Measurements from ENCODE around the gene VWA3B. TPM values are rescaled to one million over a fixed set of nuclear protein-coding genes. Genes with fewer than 3 reads are reported as not detected.

VWA3B gene
- total RNA-seq, 2 experiments from 2014 or later: not detected

DNA sequence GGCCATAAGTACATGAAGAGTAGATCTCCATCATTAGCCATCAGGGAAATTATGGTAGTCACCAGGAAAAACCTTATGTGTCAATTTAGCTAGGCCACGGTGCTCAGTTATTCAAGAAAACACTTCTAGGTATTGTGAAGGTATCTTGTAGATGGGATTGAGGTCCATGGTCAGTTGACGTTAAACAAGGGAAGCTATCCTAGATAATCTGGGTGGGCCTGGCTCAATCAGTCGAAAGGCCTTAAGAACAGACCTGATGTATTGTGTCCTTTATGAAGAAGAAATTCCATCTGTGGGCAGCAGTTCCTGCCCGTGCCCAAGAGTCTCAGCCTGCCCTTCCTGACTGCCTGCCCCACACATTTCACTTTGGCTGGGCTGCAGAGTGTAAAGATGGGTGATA is 242.6 kb downstream of the VWA3B start:
- no peaks in the 10 kb centered on the region for H4K20me1 ChIP-seq (ENCODE audit: insufficient read depth, low read length)
- DNase-seq (ENCODE audit: low spot score): no peak
- ChIA-PET POLR2A (interaction anchor here (0.6 to 1.1 kb wide), 2 partner anchors 44 to 162 kb away, joined by 3 read pairs; no protein-coding TSS in a partner anchor), CTCF (ENCODE audit: unreplicated experiment) (no interaction called here)
- no TSS peak for BruUV-seq (replicated peaks)
- intact Hi-C loops (cut with micrococcal nuclease; ENCODE audit: unreplicated experiment): no loop called here
- no peaks in the 10 kb centered on the region for H3K4me1 ChIP-seq (ENCODE audit: insufficient read depth, low read length, poor library complexity, severe bottlenecking)
- no peaks in the 10 kb centered on the region for H3K36me3 ChIP-seq (ENCODE audit: insufficient read depth, low read length)
- H3K9me3 ChIP-seq (ENCODE audit: low read length): no peaks in the 10 kb centered on the region
- H3K4me3 ChIP-seq (ENCODE audit: low read depth, low read length, poor library complexity, severe bottlenecking): no peak overlapping the region
- no peak for TF ChIP-seq EZH2phosphoT487 (IDR thresholded peaks at IDR 0.05; ENCODE audit: borderline replicate concordance, low read depth, low read length)
- TF ChIP-seq, protein P1, sequence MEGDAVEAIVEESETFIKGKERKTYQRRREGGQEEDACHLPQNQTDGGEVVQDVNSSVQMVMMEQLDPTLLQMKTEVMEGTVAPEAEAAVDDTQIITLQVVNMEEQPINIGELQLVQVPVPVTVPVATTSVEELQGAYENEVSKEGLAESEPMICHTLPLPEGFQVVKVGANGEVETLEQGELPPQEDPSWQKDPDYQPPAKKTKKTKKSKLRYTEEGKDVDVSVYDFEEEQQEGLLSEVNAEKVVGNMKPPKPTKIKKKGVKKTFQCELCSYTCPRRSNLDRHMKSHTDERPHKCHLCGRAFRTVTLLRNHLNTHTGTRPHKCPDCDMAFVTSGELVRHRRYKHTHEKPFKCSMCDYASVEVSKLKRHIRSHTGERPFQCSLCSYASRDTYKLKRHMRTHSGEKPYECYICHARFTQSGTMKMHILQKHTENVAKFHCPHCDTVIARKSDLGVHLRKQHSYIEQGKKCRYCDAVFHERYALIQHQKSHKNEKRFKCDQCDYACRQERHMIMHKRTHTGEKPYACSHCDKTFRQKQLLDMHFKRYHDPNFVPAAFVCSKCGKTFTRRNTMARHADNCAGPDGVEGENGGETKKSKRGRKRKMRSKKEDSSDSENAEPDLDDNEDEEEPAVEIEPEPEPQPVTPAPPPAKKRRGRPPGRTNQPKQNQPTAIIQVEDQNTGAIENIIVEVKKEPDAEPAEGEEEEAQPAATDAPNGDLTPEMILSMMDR (conservative IDR thresholded peaks at IDR 0.05; ENCODE audit: low read length): no peak
- no peaks in the 10 kb centered on the region for H3K79me2 ChIP-seq (ENCODE audit: insufficient read depth, low read depth, low read length)
- H2AFZ ChIP-seq (ENCODE audit: low read length): no peak overlapping the region
- H3K9me2 ChIP-seq (ENCODE audit: insufficient read depth, low read length): no peaks in the 10 kb centered on the region
- no peak overlapping the region for H3K4me2 ChIP-seq (ENCODE audit: low read length)
- H3K27ac ChIP-seq (ENCODE audit: low read depth, low read length, poor library complexity, severe bottlenecking): no peak overlapping the region

DNA sequence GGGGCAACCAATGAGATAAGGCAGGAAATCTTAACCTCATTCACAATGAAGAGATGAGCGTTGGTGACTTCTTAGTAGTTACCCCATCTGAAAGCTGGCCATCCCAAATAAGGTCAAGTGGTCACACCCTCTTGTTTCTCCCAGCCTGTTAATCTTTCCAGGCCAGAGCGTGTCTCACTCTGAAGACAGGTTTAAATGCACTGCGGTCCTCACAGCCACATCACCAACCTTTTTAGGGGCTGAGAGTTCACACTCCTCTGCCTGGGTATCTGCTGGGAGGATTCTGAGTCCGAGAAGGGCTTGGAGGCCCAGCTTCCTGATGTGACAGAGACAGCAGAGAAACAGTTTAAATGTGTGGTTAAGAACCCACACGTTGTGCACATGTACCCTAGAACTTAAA is 246.0 kb downstream of the VWA3B start:
- ChIA-PET POLR2A (no interaction called here), CTCF (ENCODE audit: unreplicated experiment) (no interaction called here)
- Histone ChIP-seq H3K36me3 (ENCODE audit: insufficient read depth, low read length) (no peaks in the 10 kb centered on the region), H3K4me2 (ENCODE audit: low read length) (no peak overlapping the region), H4K20me1 (ENCODE audit: insufficient read depth, low read length) (no peaks in the 10 kb centered on the region), H3K27ac (ENCODE audit: low read depth, low read length, poor library complexity, severe bottlenecking) (no peak overlapping the region), H3K4me1 (ENCODE audit: insufficient read depth, low read length, poor library complexity, severe bottlenecking) (no peaks in the 10 kb centered on the region), H3K9me2 (ENCODE audit: insufficient read depth, low read length) (no peaks in the 10 kb centered on the region), H2AFZ (ENCODE audit: low read length) (no peak overlapping the region), H3K79me2 (ENCODE audit: insufficient read depth, low read depth, low read length) (no peaks in the 10 kb centered on the region), H3K9me3 (ENCODE audit: low read length) (peaks cover 1% of the 10 kb centered on the region; the same call in 1 of the 2 replicates), H3K4me3 (ENCODE audit: low read depth, low read length, poor library complexity, severe bottlenecking) (no peak overlapping the region)
- no peak for TF ChIP-seq EZH2phosphoT487 (IDR thresholded peaks at IDR 0.05; ENCODE audit: borderline replicate concordance, low read depth, low read length)
- TF ChIP-seq, protein P1 (conservative IDR thresholded peaks at IDR 0.05; ENCODE audit: low read length): no peak
- no peak for DNase-seq (ENCODE audit: low spot score)
- no TSS peak for BruUV-seq (replicated peaks)
- intact Hi-C loops (cut with micrococcal nuclease; ENCODE audit: unreplicated experiment): no loop called here

DNA sequence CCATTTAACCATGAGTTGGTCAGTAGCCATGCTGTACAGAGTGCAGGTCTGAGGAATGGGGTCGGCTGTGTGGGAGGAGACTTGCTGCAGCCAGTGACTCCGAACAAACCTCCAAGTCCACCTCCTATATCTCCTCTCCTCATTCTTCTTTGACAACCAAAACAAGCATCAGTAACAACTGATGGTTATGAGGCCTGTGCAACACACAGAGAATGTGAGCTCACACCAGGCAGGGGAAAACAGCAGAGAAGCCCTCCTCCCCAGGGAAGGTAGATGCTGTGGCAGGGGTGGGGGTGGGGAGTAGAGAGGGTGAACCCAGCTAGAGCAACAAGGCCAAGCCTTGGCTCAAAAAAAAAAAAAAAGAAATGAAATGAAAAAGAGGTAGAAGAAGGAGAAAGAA is 247.0 kb downstream of the VWA3B start:
- no peak overlapping the region for H3K27ac ChIP-seq (ENCODE audit: low read depth, low read length, poor library complexity, severe bottlenecking)
- H2AFZ ChIP-seq (ENCODE audit: low read length): no peak overlapping the region
- CTCF ChIA-PET (ENCODE audit: unreplicated experiment): no interaction called here
- no TSS peak for BruUV-seq (replicated peaks)
- no peaks in the 10 kb centered on the region for H3K9me2 ChIP-seq (ENCODE audit: insufficient read depth, low read length)
- POLR2A ChIA-PET: interaction anchor here (0.7 kb wide), 1 partner anchor 16 kb away, joined by 4 read pairs; no protein-coding TSS in a partner anchor
- intact Hi-C loops (cut with micrococcal nuclease; ENCODE audit: unreplicated experiment): no loop called here
- H4K20me1 ChIP-seq (ENCODE audit: insufficient read depth, low read length): no peaks in the 10 kb centered on the region
- no peaks in the 10 kb centered on the region for H3K36me3 ChIP-seq (ENCODE audit: insufficient read depth, low read length)
- no peak overlapping the region for H3K4me3 ChIP-seq (ENCODE audit: low read depth, low read length, poor library complexity, severe bottlenecking)
- no peaks in the 10 kb centered on the region for H3K4me1 ChIP-seq (ENCODE audit: insufficient read depth, low read length, poor library complexity, severe bottlenecking)
- peaks cover 7% of the 10 kb centered on the region; the same call in 1 of the 2 replicates for H3K9me3 ChIP-seq (ENCODE audit: low read length)
- TF ChIP-seq EZH2phosphoT487 (IDR thresholded peaks at IDR 0.05; ENCODE audit: borderline replicate concordance, low read depth, low read length): no peak
- TF ChIP-seq, protein P1 (conservative IDR thresholded peaks at IDR 0.05; ENCODE audit: low read length): no peak
- no peak overlapping the region for H3K4me2 ChIP-seq (ENCODE audit: low read length)
- DNase-seq (ENCODE audit: low spot score): no peak
- no peaks in the 10 kb centered on the region for H3K79me2 ChIP-seq (ENCODE audit: insufficient read depth, low read depth, low read length)
